Measurements from ENCODE around the gene GRIK5. TPM values are rescaled to one million over a fixed set of nuclear protein-coding genes. Genes with fewer than 3 reads are reported as not detected.
A peak's percentile ranks its signal among the peaks of the same experiment; 100 is the strongest.

The GRIK5 gene
- polyA plus RNA-seq, 1 donor (not counting 4 experiments of a cell fraction or from before 2014, with no cell fraction given): 0.17 TPM

- FAIRE-seq: no peak
- H2AFZ ChIP-seq (ENCODE audit: control insufficient read depth, low read length): no peak overlapping the region
These were observed 15.8 kb downstream of the GRIK5 start for GRCh38 chr19:42054205-42054604.

GRCh38 chr19:42053037-42053935, 16.7 kb downstream of the GRIK5 start:
- Histone ChIP-seq H4K20me1 (ENCODE audit: control insufficient read depth, extremely low read depth, insufficient read depth, low read length) (no peaks in the 10 kb centered on the region), H3K36me3 (ENCODE audit: control insufficient read depth in 2 of 2, extremely low read depth in 1 of 2, insufficient read depth in 2 of 2, low read length in 2 of 2) (no peaks in the 10 kb centered on the region), H3K27ac (ENCODE audit: control insufficient read depth, insufficient read depth, low read length) (no peak overlapping the region), H3K9me3 (ENCODE audit: control insufficient read depth, low read depth, low read length) (no peaks in the 10 kb centered on the region), H3K79me2 (ENCODE audit: control insufficient read depth, insufficient read depth, low read length) (no peaks in the 10 kb centered on the region), H3K9ac (ENCODE audit: control insufficient read depth, extremely low read depth, insufficient read depth, low read length) (no peak overlapping the region), H3K4me3 (ENCODE audit: control insufficient read depth in 2 of 3, extremely low read depth in 1 of 3, insufficient read depth in 2 of 3, low read depth in 1 of 3, low read length in 3 of 3) (no peak overlapping the region), H3K4me1 (ENCODE audit: control insufficient read depth, extremely low read depth, insufficient read depth, low read length) (peaks cover 39% of the 10 kb centered on the region), H3K4me2 (ENCODE audit: control insufficient read depth, extremely low read depth, insufficient read depth, low read depth, low read length) (peak overlapping the region; percentile 56), H3K9me1 (ENCODE audit: control insufficient read depth, extremely low read depth, insufficient read depth, low read length) (no peaks in the 10 kb centered on the region), H3K27me3 (ENCODE audit: control insufficient read depth, extremely low read depth, insufficient read depth, low read length) (no peaks in the 10 kb centered on the region), H2AFZ (ENCODE audit: control insufficient read depth, low read length) (no peak overlapping the region)
- dilution Hi-C loops (cut with MboI; ENCODE audit: extremely low pct_ligation_motif_present, low sequenced_read_pairs): no loop called here
- no peak for DNase-seq (ENCODE audit: low read depth, low spot score)
- TF ChIP-seq EZH2 (IDR thresholded peaks at IDR 0.05; ENCODE audit: low read length): no peak
- no peak for TF ChIP-seq CTCF (optimal IDR thresholded peaks at IDR 0.05 in 1 of 3, IDR thresholded peaks at IDR 0.05 in 1 of 3, conservative IDR thresholded peaks at IDR 0.05 in 1 of 3; ENCODE audit: extremely low read depth in 1 of 3, insufficient read depth in 2 of 3, low read length in 3 of 3)
- peak; percentile 85 for FAIRE-seq

More at GRCh38 chr19:42054205-42054604, 15.8 kb downstream of the GRIK5 start:
- Histone ChIP-seq H4K20me1 (ENCODE audit: control insufficient read depth, extremely low read depth, insufficient read depth, low read length) (no peaks in the 10 kb centered on the region), H3K79me2 (ENCODE audit: control insufficient read depth, insufficient read depth, low read length) (no peaks in the 10 kb centered on the region), H3K36me3 (ENCODE audit: control insufficient read depth in 2 of 2, extremely low read depth in 1 of 2, insufficient read depth in 2 of 2, low read length in 2 of 2) (no peaks in the 10 kb centered on the region), H3K27me3 (ENCODE audit: control insufficient read depth, extremely low read depth, insufficient read depth, low read length) (no peaks in the 10 kb centered on the region), H3K4me3 (ENCODE audit: control insufficient read depth in 2 of 3, extremely low read depth in 1 of 3, insufficient read depth in 2 of 3, low read depth in 1 of 3, low read length in 3 of 3) (no peak overlapping the region), H3K9me3 (ENCODE audit: control insufficient read depth, low read depth, low read length) (no peaks in the 10 kb centered on the region), H3K4me2 (ENCODE audit: control insufficient read depth, extremely low read depth, insufficient read depth, low read depth, low read length) (no peak overlapping the region), H3K9me1 (ENCODE audit: control insufficient read depth, extremely low read depth, insufficient read depth, low read length) (no peaks in the 10 kb centered on the region), H3K4me1 (ENCODE audit: control insufficient read depth, extremely low read depth, insufficient read depth, low read length) (peaks cover 34% of the 10 kb centered on the region), H3K27ac (ENCODE audit: control insufficient read depth, insufficient read depth, low read length) (no peak overlapping the region), H3K9ac (ENCODE audit: control insufficient read depth, extremely low read depth, insufficient read depth, low read length) (no peak overlapping the region)
- TF ChIP-seq EZH2 (IDR thresholded peaks at IDR 0.05; ENCODE audit: low read length): no peak
- TF ChIP-seq CTCF (optimal IDR thresholded peaks at IDR 0.05 in 1 of 3, IDR thresholded peaks at IDR 0.05 in 1 of 3, conservative IDR thresholded peaks at IDR 0.05 in 1 of 3; ENCODE audit: extremely low read depth in 1 of 3, insufficient read depth in 2 of 3, low read length in 3 of 3): no peak
- dilution Hi-C loops (cut with MboI; ENCODE audit: extremely low pct_ligation_motif_present, low sequenced_read_pairs): no loop called here
- DNase-seq (ENCODE audit: low read depth, low spot score): no peak
